Mesothelial cell of epicardium (in vitro differentiated cells): ENCODE results near the gene FAM241A. TPM values are rescaled to one million over a fixed set of nuclear protein-coding genes. Genes with fewer than 3 reads are reported as not detected.
"Not testable (repeated sequence)": the region's sequence is repeated elsewhere in the genome, so short reads cannot be mapped to it uniquely, and the experiment has no call there.

Source experiments
- DNase-seq, 2 experiments: peaks; one replicate each; pipeline ENCODE4 v3.0.0; 2021; ENCODE audit warnings: low spot score in 2 of 2; ENCODE audit not compliant: unreplicated experiment in 2 of 2
- H3K27ac Mint-ChIP-seq: 2 replicates; pipeline ENCODE4 v1.8.0; 2021; ENCODE audit warnings: mixed read lengths
- H3K27me3 Mint-ChIP-seq: 2 replicates; pipeline ENCODE4 v1.8.0; 2021; ENCODE audit warnings: low read depth, mixed read lengths
- H3K36me3 Mint-ChIP-seq: 2 replicates; pipeline ENCODE4 v1.8.0; 2021; ENCODE audit warnings: mixed read lengths
- H3K4me1 Mint-ChIP-seq: 2 replicates; pipeline ENCODE4 v1.8.0; 2021; ENCODE audit warnings: mixed read lengths
- H3K4me3 Mint-ChIP-seq: 2 replicates; pipeline ENCODE4 v1.8.0; 2021; ENCODE audit warnings: mild to moderate bottlenecking, moderate library complexity, mixed read lengths
- H3K9me3 Mint-ChIP-seq: 2 replicates; pipeline ENCODE4 v1.8.0; 2021; ENCODE audit warnings: mixed read lengths
- total RNA-seq: library from RNA; stranded (reverse); gene quantifications from 3 replicates; pipeline ENCODE4 v1.2.1, GENCODE V29; 2021
- TF ChIP-seq, protein P1 (sequence below): fragments of 200-600 bp; sonication (generic); IDR thresholded peaks from one replicate; pipeline ENCODE4 v1.5.0; 2021; ENCODE audit warnings: antibody characterized with exemption; ENCODE audit not compliant: unreplicated experiment

FAM241A gene
- total RNA-seq, 1 donor from 2014 or later = 0.20 TPM

DNA sequence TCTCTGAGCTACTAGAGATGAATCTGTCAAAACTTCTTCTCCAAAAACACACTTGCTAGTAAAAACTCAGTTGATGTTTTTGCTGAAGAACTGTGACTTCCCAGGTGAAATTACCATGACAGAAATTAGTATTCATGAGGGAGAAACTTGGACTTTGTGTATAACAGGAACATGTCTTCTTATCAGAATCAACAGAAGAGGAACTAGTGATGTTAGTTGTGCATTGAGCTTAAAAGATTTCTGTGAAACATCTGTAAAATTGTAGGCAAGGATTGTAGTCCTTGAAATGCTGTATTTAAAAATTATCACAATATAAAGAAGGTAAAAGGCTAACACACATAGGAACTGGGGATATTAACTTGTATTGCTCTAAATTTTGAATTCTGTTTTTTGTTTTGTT is 11.3 kb downstream of the FAM241A start:
- DNase-seq = no peak
- H3K36me3 Mint-ChIP-seq = peaks cover 4% of the 10 kb centered on the region
- H3K27me3 Mint-ChIP-seq = peaks cover 2% of the 10 kb centered on the region
- H3K9me3 Mint-ChIP-seq = peaks cover 17% of the 10 kb centered on the region
- no peak overlapping the region for H3K4me3 Mint-ChIP-seq
- H3K4me1 Mint-ChIP-seq = peaks cover 6% of the 10 kb centered on the region
- TF ChIP-seq, protein P1, sequence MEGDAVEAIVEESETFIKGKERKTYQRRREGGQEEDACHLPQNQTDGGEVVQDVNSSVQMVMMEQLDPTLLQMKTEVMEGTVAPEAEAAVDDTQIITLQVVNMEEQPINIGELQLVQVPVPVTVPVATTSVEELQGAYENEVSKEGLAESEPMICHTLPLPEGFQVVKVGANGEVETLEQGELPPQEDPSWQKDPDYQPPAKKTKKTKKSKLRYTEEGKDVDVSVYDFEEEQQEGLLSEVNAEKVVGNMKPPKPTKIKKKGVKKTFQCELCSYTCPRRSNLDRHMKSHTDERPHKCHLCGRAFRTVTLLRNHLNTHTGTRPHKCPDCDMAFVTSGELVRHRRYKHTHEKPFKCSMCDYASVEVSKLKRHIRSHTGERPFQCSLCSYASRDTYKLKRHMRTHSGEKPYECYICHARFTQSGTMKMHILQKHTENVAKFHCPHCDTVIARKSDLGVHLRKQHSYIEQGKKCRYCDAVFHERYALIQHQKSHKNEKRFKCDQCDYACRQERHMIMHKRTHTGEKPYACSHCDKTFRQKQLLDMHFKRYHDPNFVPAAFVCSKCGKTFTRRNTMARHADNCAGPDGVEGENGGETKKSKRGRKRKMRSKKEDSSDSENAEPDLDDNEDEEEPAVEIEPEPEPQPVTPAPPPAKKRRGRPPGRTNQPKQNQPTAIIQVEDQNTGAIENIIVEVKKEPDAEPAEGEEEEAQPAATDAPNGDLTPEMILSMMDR = no peak
- no peak overlapping the region for H3K27ac Mint-ChIP-seq

- H3K4me3 Mint-ChIP-seq, H3K27me3 Mint-ChIP-seq, H3K27ac Mint-ChIP-seq, DNase-seq, H3K36me3 Mint-ChIP-seq, H3K4me1 Mint-ChIP-seq: not testable (repeated sequence)
- H3K9me3 Mint-ChIP-seq = peaks cover 37% of the 10 kb centered on the region
Observed at GRCh38 chr4:112163706-112164105, 18.5 kb downstream of the FAM241A start.

DNA sequence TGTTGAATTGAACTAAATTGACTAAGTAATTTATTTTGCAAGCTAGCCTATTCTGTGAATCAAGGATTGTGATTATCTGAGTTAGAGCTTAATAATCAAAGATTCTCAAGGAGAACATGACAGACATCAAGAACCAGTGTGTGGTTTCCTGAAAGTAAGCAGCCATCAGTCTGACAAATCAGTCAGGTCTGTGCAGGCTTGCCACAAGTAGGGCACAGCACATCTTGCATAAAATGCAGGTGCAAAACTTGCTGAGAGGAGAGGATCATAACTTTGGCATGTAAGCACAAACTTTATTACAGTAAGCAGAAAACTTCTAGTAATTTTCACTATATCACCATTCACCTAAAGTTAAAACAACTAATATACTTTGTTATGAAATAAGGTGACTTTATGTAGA is 22.5 kb downstream of the FAM241A start:
- no peak for DNase-seq
- Mint-ChIP-seq H3K4me1 (no peaks in the 10 kb centered on the region), H3K27ac (no peak overlapping the region), H3K4me3 (no peak overlapping the region), H3K36me3 (no peaks in the 10 kb centered on the region), H3K27me3 (no peaks in the 10 kb centered on the region), H3K9me3 (peaks cover 8% of the 10 kb centered on the region)
- TF ChIP-seq, protein P1 = no peak

- no peak for DNase-seq
- Mint-ChIP-seq H3K4me3 (no peak overlapping the region), H3K27me3 (no peaks in the 10 kb centered on the region), H3K4me1 (no peaks in the 10 kb centered on the region), H3K36me3 (no peaks in the 10 kb centered on the region), H3K27ac (no peak overlapping the region), H3K9me3 (peaks cover 7% of the 10 kb centered on the region)
- TF ChIP-seq, protein P1 = no peak
Observed at GRCh38 chr4:112168719-112169500, 23.7 kb downstream of the FAM241A start.

DNA sequence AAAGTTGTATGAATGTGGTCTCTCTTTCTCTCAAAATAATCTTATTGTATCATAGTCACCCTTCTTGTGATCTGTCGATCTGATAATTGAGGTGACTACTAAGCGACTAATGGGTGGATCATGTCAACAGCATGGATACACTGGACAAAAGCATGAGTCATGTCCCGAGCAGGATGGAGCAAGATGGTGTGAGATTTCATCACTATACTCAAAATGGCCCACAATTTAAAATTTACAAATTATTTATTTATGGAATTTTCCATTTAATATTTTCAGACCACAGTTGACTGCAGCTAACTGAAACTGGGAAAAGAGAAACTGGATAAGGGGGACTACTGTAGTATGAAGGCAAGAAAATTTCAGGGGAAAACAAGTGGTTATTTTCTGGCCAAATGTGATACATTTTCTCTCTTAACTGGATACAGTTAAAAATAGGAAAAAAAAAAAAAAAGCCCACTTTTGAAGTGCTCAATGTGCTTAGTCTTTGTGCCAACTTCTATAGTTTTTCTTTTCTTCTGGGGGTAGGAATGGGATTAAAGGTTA is 25.3 kb downstream of the FAM241A start:
- no peak for DNase-seq
- TF ChIP-seq, protein P1 = no peak
- H3K4me3 Mint-ChIP-seq = no peak overlapping the region
- no peaks in the 10 kb centered on the region for H3K27me3 Mint-ChIP-seq
- H3K27ac Mint-ChIP-seq = no peak overlapping the region
- no peaks in the 10 kb centered on the region for H3K36me3 Mint-ChIP-seq
- no peaks in the 10 kb centered on the region for H3K4me1 Mint-ChIP-seq
- H3K9me3 Mint-ChIP-seq = peaks cover under 1% of the 10 kb centered on the region

DNA sequence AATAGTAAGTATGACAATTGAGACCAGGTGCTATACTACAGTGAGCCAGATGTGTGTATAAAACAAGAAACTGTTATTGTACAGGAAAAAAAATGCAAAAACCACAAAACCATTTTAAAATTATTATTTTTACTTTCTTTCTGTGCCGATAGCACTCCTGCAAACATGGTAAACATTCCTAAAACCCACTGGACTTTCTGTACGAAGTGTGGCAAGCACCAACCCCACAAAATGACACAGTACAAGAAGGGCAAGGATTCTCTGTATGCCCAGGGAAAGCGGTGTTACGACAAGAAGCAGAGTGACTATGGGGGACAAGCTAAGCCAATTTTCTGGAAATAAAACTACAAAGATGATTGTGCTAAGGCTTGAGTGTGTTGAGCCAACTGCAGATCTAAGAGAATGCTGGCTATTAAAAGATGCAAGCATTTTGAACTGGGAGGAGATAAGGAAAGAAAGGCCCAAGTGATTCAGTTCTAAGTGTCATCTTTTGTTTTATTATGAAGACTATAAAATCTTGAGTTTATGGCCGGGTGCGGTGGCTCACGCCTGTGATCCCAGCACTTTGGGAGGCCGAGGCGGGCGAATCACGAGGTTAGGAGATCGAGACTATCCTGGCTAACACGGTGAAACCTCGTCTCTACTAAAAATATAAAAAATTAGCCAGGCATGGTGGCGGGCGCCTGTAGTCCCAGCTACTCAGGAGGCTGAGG is 26.0 kb downstream of the FAM241A start:
- not testable (repeated sequence) for H3K4me3 Mint-ChIP-seq, H3K27me3 Mint-ChIP-seq, H3K36me3 Mint-ChIP-seq, DNase-seq, H3K27ac Mint-ChIP-seq, H3K9me3 Mint-ChIP-seq, H3K4me1 Mint-ChIP-seq
